ENCODE results near the gene ATP10A.
"Not testable (repeated sequence)": the region's sequence is repeated elsewhere in the genome, so short reads cannot be mapped to it uniquely, and the experiment has no call there.

Gene ATP10A

DNA sequence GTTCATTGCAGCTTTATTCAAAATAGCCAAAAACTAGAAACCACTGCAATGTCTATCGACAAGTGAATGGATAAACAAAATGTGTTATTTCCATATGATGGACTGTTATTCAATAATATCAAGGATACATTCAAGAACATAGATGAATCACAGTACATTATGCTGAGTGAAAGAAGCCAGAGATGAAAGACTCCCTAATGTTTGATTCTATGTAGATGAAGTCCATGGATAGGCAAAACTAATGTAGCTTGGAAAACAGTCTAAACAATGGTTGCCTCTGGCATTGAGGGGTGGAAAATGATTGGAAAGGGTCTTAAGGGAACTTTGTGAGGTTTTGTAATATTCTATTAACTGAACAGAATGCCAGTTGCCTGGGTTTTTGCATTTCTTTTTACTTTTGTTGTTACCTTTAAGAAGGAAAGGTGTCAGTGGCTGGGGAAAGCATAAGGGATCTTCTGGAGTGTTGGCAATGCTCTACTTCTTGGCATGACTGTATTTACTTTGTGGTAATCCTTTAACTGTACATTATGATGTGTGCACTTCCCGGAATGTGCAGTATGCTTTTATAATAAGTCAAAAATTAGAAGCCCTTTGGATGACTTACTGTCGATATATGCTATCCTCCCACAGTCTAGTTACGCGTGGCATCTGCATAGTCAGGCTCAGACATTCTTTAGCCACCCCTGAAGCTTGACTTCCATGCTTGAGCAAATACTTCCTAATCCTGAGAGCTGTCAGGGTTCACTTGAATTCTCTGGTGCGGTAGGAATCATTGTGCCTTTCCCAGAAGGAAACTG is 20.5 kb upstream of the ATP10A start:
- DNase-seq = no peak

- DNase-seq = no peak
These were observed 19.3 kb upstream of the ATP10A start for GRCh38 chr15:25882466-25882865.

DNA sequence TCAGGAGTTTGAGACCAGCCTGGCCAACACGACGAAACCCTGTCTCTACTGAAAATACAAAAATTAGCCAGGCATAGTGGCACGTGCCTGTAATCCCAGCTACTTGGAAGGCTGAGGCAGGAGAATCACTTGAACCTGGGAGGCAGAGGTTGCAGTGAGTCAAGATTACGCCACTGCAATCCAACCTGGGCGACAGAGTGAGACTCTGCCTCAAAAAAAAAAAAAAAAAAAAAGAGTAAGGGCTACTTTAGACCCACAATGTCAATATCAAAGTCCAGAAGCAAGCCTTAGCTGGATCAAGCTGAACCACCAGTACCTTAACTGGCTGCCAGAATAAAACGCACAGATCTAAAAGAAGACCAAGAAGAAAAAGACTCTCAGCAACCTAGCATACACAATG is 17.8 kb upstream of the ATP10A start:
- DNase-seq = not testable (repeated sequence)

- DNase-seq = no peak
These were observed 17.3 kb upstream of the ATP10A start for GRCh38 chr15:25880411-25880810.

DNA sequence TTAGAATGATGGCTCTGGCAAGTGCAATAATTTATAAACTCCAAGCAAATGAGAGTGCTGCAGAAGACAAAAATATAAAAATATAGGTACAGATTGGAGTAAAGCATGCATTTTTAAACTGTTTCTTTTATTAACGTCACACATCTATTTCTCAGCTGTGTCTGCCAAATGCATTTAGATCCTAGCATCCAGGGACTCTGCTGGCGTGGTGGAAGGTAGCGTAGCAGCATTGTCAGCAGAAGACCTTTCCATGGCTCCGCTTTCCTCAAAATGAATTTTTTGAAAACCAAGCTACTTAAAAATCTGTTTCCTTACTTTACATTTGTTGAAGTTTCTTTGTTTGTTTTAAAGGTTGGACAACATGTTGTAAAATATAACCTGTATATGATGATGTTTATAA is 16.3 kb upstream of the ATP10A start:
- no peak for DNase-seq

DNA sequence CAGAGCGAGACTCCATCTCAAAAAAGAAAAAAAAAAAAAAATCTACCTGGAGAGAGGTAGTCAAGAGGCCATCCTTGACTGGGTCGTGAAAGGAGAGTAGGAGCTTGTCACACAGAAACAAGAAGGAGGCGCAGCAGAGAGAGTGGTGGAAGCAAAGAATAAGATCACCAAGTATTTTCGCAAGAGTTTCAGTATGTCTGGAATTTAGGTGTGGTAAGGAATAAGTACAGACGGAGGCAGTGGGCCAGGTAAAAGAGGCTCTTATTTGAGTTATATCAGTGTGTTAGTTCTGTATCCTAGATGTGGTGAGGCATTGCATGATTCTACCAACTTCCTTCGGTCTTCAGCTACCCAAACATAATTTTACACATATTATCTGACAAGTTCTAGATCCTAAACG is 14.6 kb upstream of the ATP10A start:
- no peak for DNase-seq

DNA sequence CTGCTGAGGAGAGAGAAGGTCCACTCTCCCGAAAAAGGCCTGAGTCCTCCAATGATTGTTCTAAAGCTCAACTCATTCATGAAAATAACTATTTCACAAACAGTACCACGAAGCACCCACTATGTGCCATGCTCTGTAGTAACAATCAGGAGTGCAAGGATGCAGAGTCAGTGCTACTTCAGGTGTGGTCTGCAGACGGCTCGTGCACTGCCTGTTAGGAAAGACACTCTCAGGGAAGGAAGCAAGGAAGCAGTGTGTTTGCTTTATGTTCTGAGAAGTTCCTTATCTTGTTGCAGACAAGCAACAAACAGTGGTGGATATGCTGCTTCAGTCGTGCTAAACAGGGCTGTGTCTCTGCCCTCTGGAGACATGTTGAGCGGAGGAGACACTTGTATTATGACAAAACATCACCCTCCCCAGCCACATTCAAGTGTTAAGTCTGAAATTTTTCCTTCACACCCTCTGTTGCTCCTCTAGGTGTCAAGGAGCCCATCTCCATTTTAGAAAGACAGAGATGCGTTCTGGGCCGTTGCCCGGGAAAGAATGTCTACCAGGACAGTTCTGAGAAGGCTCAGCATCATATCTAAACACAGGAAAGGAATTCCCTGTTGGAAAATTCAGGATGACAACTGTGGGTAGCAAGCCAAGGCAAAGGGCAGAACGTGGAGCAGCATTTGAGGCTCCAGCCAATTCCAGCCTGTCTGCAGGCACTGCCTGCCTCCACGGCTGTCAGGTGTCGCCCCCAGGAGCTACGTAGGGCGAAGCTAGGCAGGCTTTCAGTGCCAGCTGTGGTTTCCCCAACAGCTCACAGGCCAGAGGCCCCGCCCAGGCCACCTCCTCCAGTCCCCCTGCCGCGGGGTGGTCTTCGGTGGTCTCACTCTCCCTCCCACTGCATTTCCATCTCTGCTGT is 13.4 kb upstream of the ATP10A start:
- DNase-seq = no peak

GRCh38 chr15:25875566-25875965 is 12.4 kb upstream of the ATP10A start:
- DNase-seq = no peak

DNA sequence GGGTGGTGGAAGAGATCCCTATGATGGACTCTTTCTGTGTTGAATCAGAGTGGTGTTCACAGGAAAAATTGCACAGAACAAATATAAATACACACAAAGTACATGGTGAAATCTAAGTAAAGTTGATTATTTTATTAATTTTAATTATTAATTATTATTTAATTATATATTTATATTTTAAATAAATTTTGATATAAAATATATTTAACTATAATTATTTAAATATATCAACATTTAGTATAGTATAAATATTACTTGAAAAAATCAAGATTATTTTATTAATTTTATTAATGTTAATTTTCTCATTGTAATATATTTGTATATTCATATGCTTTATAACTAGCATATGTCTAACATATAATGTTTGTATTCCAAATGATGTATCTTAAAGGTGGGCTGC is 11.3 kb upstream of the ATP10A start:
- no peak for DNase-seq

GRCh38 chr15:25871403-25871802 is 8.3 kb upstream of the ATP10A start:
- DNase-seq = no peak

GRCh38 chr15:25870938-25871337 is 7.8 kb upstream of the ATP10A start:
- DNase-seq = no peak

- DNase-seq = no peak
These were observed 6.6 kb upstream of the ATP10A start for GRCh38 chr15:25869701-25870100.

DNA sequence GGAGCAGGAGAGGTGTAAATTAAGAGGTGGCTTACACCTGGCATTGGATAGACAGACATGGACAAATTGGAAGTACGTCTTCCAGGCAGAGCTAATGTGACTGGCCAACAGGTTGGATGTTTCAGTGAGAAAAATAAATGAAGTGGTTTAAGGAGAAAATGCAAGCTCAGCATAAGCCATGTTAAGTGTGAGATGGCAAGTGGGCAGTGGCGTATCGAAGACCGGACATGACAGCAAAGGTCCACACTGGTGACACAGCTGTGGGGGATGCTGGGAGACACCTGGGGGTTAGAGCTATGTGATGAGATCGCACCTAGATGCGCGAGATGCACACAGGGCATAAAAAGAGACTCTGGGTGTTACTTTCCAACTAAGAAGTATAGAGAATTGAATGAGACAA is 3.7 kb upstream of the ATP10A start:
- no peak for DNase-seq

DNA sequence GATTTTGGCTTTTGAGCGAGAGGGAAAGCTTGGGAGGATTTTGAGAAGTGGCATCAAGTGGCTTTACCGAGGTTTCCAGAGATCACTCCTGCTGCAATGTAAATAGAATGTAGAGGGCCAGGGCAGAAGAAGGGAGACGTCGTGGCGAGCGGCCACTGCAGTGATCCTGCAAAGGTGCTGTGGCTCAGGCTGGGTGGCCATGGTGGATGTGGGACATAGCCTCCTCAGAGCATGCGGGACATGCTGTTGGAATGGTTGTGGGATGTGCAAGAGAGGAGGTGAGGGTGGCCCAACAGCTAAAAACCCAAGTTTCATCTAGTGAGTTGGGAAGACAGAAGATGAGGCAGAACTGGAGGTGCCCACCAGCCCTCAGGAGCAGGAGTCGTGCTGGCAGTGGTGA is 3.1 kb upstream of the ATP10A start:
- DNase-seq = no peak

GRCh38 chr15:25864966-25865365 is 1.8 kb upstream of the ATP10A start:
- no peak for DNase-seq

DNA sequence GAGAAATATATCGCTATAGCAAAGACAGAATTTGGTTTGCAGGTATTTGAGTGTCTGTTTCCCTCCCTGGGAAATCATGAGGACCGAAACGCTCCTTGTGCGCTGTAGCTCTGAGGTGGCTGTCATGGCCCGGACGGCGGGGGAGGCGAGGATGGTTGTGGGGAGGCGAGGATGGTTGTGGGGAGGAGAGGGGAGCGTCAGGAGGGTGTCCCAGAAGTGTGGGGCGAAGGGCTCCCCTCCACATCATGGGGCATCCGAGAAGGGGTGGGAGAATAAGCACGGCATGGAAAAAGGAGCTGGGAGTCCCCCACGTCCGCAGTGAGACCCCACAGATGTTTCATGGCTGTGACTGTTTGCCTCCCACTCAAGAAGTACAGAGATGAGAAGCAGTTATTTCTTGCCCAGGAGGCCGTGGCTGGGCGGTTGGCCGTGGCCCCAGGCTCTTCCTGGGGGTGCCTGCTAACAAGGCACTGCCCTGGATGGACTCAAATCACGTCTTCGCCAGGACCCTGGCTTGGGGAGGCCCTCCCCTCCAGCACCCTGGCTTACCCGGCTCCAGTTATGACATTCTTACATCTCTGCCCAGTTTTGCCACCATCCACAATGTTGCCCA is 947 bp upstream of the ATP10A start:
- no peak for DNase-seq

DNA sequence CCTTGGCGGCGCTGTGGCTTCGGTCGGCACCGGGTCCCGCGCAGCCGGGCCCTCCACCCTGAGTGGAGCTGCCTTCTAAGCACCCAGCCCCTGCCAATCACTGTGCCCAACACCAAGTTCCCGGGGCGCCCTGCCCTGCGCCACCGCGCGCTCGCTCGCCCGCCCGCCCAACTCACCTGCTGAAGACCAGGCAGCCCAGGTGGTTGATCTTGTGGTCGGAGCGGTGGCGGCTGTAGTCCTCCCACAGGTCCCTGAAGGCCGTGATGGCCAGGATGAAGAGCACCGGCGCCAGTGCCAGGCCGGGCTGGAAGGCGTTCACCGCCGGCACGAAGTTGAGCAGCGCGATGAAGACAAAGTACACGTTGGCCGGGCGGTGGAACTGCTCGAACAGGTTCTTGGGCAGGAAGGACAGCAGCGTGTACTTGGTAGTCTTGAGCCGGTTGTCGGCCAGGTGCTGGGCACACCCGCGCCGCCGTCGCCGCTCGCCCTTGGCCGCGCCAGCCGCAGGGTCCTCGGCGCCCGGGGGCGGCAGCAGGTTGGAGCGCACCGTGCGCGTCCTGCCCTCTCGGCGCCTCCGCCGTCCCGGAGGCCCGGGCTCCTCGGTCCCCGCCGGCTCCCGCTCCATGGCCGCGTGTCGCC is 536 bp downstream of the ATP10A start:
- DNase-seq = peak; percentile 49 to 80 (median 54)

GRCh38 chr15:25862071-25862471 is 1.1 kb downstream of the ATP10A start:
- DNase-seq = peak in 1 of 6 experiments; percentile 32

DNA sequence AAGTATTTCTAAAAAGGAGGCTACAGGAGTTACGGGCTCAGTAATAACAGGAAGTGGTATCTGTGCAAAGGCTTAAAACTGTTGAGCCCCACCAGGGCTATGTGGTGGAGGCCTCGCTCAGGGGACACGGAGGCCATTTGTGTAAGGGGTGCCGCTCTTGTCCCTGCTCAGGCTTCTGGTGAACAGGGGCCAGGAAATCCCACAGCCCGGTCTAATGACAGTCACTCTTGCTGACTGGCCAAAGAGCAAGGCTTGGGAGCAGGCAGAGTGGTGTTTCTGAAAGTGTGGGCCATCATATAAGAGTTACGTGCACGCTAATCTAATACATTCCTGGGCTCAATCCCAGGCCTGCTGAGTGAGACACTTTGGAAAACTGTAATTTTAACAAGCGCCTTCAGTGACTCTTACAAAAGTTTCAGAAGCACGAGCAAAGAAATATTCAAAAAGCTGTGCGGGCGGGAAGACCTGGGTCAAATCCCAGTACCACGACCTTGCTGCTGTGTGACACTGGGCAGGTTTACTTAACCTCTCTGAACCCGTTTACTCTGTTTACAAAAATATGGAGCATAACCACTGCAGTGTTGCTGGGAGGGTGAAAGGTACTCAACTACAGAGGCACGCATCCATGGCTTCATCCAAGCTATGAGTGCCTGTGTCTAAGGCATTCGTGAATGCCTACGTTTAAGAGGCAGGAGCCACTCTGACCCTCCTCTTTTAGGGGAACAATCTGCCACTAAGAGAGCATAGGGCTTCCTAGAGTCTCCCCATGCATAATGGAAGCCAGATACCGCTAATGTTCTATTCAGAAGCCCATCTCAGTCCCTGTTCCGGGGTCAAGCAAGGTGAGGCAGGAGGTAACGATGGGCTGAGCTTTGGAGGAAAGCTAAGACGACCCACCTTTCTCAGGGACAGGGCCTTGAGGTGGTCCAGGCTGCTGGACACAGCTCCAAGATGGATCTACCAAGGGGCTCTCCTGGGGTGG is 2.0 kb downstream of the ATP10A start:
- DNase-seq = peak in 5 of 6 experiments; percentile 14 to 60 (median 37)

GRCh38 chr15:25859838-25860645 is 3.1 kb downstream of the ATP10A start:
- peak; percentile 26 to 68 (median 56) for DNase-seq

Measured in stimulated activated naive CD4-positive, alpha-beta T cell (primary cell).